ENCODE data around the gene PET100. TPM values are rescaled to one million over a fixed set of nuclear protein-coding genes. Genes with fewer than 3 reads are reported as not detected.

Gene PET100, protein sequence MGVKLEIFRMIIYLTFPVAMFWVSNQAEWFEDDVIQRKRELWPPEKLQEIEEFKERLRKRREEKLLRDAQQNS
- total RNA-seq (2014; rRNA removed; shearing (Covaris generic)) (8.6 and 9.9 TPM in 2 replicates), polyA plus RNA-seq (2016; fragmentation: Nextera tagmentation; extraction: Ambion mirVana) (636 and 765 TPM in 2 replicates)
- long read RNA-seq, transcript PET100-202 (4 exons, 719 nt) = major isoform, 20 of 22 reads
- long read RNA-seq, partial matches to known transcripts = 1 of 22 reads
- long read RNA-seq, other reads (novel, unspliced or antisense) = 1 of 22 reads

- H3K9me3 Mint-ChIP-seq = no peaks in the 10 kb centered on the region; the same call in 2 of the 3 replicates
- peak within 1 kb of the TSS; percentile 89 for H3K4me2 ChIP-seq
- H3K4me3 ChIP-seq = peak within 1 kb of the TSS; percentile 89
- H3K27ac ChIP-seq (ENCODE audit: low read depth) = peak within 1 kb of the TSS; percentile 82
- peak within 1 kb of the TSS; percentile 23; the same call in 1 of the 2 replicates for H2AFZ ChIP-seq
- H3K36me3 Mint-ChIP-seq (ENCODE audit: low read depth) = peaks cover 8% of the 10 kb centered on the region; the same call in 2 of the 3 replicates
- peaks cover 43% of the 10 kb centered on the region for H3K79me2 ChIP-seq (replicated peaks; ENCODE audit: insufficient read depth)
- peak within 1 kb of the TSS; percentile 99 for H3K27ac Mint-ChIP-seq
- H3K36me3 ChIP-seq (ENCODE audit: insufficient read depth) = no peaks in the 10 kb centered on the region
- peaks cover 16% of the 10 kb centered on the region for H3K4me1 Mint-ChIP-seq
- no peaks in the 10 kb centered on the region for H3F3A ChIP-seq (replicated peaks; ENCODE audit: low read depth)
- peak within 1 kb of the TSS; percentile 97 for H3K4me3 Mint-ChIP-seq
- no peaks in the 10 kb centered on the region for H3K9me2 ChIP-seq (ENCODE audit: insufficient read depth)
- ATAC-seq (peak; percentile 98), DNase-seq (ENCODE audit: low spot score) (peak; percentile 98)
- peaks cover 14% of the 10 kb centered on the region; the same call in 1 of the 2 replicates for H3K4me1 ChIP-seq (ENCODE audit: insufficient read depth)
- peaks cover 13% of the 10 kb centered on the region for H3K27me3 Mint-ChIP-seq (ENCODE audit: insufficient read depth, low read depth, poor library complexity)
- H4K20me1 ChIP-seq (replicated peaks; ENCODE audit: insufficient read depth) = peaks cover 8% of the 10 kb centered on the region
- TF ChIP-seq POLR2AphosphoS5 (IDR thresholded peaks at IDR 0.05; ENCODE audit: low read depth) (peak; percentile 67), JUNB (IDR thresholded peaks at IDR 0.05; ENCODE audit: unreplicated experiment) (no peak), CREB1 (CRISPR knock-in tag; IDR thresholded peaks at IDR 0.05; ENCODE audit: low read depth) (peak; percentile 98), ETS1 (IDR thresholded peaks at IDR 0.05) (peak; percentile 75; the same call in 1 of the 2 replicates)
- TF ChIP-seq, protein P1, sequence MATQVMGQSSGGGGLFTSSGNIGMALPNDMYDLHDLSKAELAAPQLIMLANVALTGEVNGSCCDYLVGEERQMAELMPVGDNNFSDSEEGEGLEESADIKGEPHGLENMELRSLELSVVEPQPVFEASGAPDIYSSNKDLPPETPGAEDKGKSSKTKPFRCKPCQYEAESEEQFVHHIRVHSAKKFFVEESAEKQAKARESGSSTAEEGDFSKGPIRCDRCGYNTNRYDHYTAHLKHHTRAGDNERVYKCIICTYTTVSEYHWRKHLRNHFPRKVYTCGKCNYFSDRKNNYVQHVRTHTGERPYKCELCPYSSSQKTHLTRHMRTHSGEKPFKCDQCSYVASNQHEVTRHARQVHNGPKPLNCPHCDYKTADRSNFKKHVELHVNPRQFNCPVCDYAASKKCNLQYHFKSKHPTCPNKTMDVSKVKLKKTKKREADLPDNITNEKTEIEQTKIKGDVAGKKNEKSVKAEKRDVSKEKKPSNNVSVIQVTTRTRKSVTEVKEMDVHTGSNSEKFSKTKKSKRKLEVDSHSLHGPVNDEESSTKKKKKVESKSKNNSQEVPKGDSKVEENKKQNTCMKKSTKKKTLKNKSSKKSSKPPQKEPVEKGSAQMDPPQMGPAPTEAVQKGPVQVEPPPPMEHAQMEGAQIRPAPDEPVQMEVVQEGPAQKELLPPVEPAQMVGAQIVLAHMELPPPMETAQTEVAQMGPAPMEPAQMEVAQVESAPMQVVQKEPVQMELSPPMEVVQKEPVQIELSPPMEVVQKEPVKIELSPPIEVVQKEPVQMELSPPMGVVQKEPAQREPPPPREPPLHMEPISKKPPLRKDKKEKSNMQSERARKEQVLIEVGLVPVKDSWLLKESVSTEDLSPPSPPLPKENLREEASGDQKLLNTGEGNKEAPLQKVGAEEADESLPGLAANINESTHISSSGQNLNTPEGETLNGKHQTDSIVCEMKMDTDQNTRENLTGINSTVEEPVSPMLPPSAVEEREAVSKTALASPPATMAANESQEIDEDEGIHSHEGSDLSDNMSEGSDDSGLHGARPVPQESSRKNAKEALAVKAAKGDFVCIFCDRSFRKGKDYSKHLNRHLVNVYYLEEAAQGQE (IDR thresholded peaks at IDR 0.05; ENCODE audit: unreplicated experiment) = no peak
- H3K27me3 ChIP-seq (ENCODE audit: insufficient read depth) = 0 out of 2 replicates have a peak, but pooled peaks cover 3% of the 10 kb centered on the region
Measured at GRCh38 chr19:7629347-7630054, at the start of gene PET100, which contains the start of gene XAB2. Gene PET100, plus strand, starts transcription at chr19:7629793. Its CDS starts 41 bp downstream, at chr19:7629834. Gene XAB2, minus strand, starts transcription at chr19:7629545. Its CDS starts 18 bp downstream, at chr19:7629527.

GRCh38 chr19:7582446-7582845 is 47.1 kb upstream of the PET100 start:
- no peaks in the 10 kb centered on the region for H3K9me2 ChIP-seq (ENCODE audit: insufficient read depth)
- no peaks in the 10 kb centered on the region for H3K36me3 Mint-ChIP-seq (ENCODE audit: low read depth)
- no peaks in the 10 kb centered on the region for H3K27me3 ChIP-seq (ENCODE audit: insufficient read depth)
- no peaks in the 10 kb centered on the region for H3K79me2 ChIP-seq (replicated peaks; ENCODE audit: insufficient read depth)
- H3K4me3 Mint-ChIP-seq = no peak overlapping the region
- H3K4me2 ChIP-seq = no peak overlapping the region
- H3K27ac Mint-ChIP-seq = no peak overlapping the region
- H3K4me1 ChIP-seq (ENCODE audit: insufficient read depth) = no peaks in the 10 kb centered on the region
- H3K36me3 ChIP-seq (ENCODE audit: insufficient read depth) = no peaks in the 10 kb centered on the region
- H4K20me1 ChIP-seq (replicated peaks; ENCODE audit: insufficient read depth) = no peaks in the 10 kb centered on the region
- H3K4me1 Mint-ChIP-seq = no peaks in the 10 kb centered on the region
- DNase-seq (ENCODE audit: low spot score) (no peak), ATAC-seq (peak; percentile 48; the same call in 2 of the 3 replicates)
- H2AFZ ChIP-seq = no peak overlapping the region
- H3K27ac ChIP-seq (ENCODE audit: low read depth) = no peak overlapping the region
- no peaks in the 10 kb centered on the region for H3K9me3 Mint-ChIP-seq
- H3K4me3 ChIP-seq = no peak overlapping the region
- no peaks in the 10 kb centered on the region for H3F3A ChIP-seq (replicated peaks; ENCODE audit: low read depth)
- H3K27me3 Mint-ChIP-seq (ENCODE audit: insufficient read depth, low read depth, poor library complexity) = peaks cover 9% of the 10 kb centered on the region
- TF ChIP-seq, protein P1 (IDR thresholded peaks at IDR 0.05; ENCODE audit: unreplicated experiment) = no peak
- TF ChIP-seq, protein P2, sequence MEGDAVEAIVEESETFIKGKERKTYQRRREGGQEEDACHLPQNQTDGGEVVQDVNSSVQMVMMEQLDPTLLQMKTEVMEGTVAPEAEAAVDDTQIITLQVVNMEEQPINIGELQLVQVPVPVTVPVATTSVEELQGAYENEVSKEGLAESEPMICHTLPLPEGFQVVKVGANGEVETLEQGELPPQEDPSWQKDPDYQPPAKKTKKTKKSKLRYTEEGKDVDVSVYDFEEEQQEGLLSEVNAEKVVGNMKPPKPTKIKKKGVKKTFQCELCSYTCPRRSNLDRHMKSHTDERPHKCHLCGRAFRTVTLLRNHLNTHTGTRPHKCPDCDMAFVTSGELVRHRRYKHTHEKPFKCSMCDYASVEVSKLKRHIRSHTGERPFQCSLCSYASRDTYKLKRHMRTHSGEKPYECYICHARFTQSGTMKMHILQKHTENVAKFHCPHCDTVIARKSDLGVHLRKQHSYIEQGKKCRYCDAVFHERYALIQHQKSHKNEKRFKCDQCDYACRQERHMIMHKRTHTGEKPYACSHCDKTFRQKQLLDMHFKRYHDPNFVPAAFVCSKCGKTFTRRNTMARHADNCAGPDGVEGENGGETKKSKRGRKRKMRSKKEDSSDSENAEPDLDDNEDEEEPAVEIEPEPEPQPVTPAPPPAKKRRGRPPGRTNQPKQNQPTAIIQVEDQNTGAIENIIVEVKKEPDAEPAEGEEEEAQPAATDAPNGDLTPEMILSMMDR (conservative IDR thresholded peaks at IDR 0.05; ENCODE audit: low read depth in 2 of 2) = no peak
- TF ChIP-seq ZNF331 (CRISPR knock-in tag; IDR thresholded peaks at IDR 0.05; ENCODE audit: low read depth) (no peak), POLR2AphosphoS5 (IDR thresholded peaks at IDR 0.05; ENCODE audit: low read depth) (no peak), NANOG (IDR thresholded peaks at IDR 0.05; ENCODE audit: borderline replicate concordance) (no peak), EZH2 (IDR thresholded peaks at IDR 0.05; ENCODE audit: low read depth, unreplicated experiment) (no peak), EZH2phosphoT487 (IDR thresholded peaks at IDR 0.05; ENCODE audit: unreplicated experiment) (no peak), CREB1 (CRISPR knock-in tag; IDR thresholded peaks at IDR 0.05; ENCODE audit: low read depth) (no peak), JUNB (IDR thresholded peaks at IDR 0.05; ENCODE audit: unreplicated experiment) (no peak)
